HUES6 (cell line): ENCODE results near the gene CRTC1.

Source experiments
- H3K27ac ChIP-seq: 2 replicates; pipeline ENCODE4 v1.7.0; 2013; ENCODE audit warnings: low read depth, mild to moderate bottlenecking, low read length, inconsistent platforms
- H3K27me3 ChIP-seq: 2 replicates; pipeline ENCODE4 v1.6.1; 2013; ENCODE audit warnings: low read length; ENCODE audit not compliant: control insufficient read depth, insufficient read depth
- H3K36me3 ChIP-seq: 2 replicates; pipeline ENCODE4 v1.6.1; 2013; ENCODE audit warnings: low read length; ENCODE audit not compliant: control insufficient read depth, insufficient read depth
- H3K4me1 ChIP-seq: 2 replicates; pipeline ENCODE4 v1.6.1; 2013; ENCODE audit warnings: low read length; ENCODE audit not compliant: control insufficient read depth, insufficient read depth
- H3K4me3 ChIP-seq: 2 replicates; pipeline ENCODE4 v1.5.1; 2013; ENCODE audit warnings: low read depth, low read length
- H3K9ac ChIP-seq: one replicate; pipeline ENCODE4 v1.6.1; 2013; ENCODE audit warnings: mild to moderate bottlenecking, low read length
- H3K9me3 ChIP-seq: 2 replicates; pipeline ENCODE4 v1.6.1; 2013; ENCODE audit warnings: low read depth, low read length; ENCODE audit not compliant: control insufficient read depth, insufficient read depth

Gene CRTC1

GRCh38 chr19:18683109-18683957, at the start of gene CRTC1:
Gene CRTC1, plus strand, starts transcription at chr19:18683680. Its CDS starts 23 bp downstream, at chr19:18683703.
- peak within 1 kb of the TSS; percentile 76 for H3K4me3 ChIP-seq
- no peaks in the 10 kb centered on the region for H3K9me3 ChIP-seq
- no peaks in the 10 kb centered on the region for H3K27me3 ChIP-seq
- peak within 1 kb of the TSS; percentile 89 for H3K9ac ChIP-seq
- H3K27ac ChIP-seq: no peak within 1 kb of the TSS
- H3K4me1 ChIP-seq: peaks cover 9% of the 10 kb centered on the region
- H3K36me3 ChIP-seq: no peaks in the 10 kb centered on the region

GRCh38 chr19:18634612-18635297, 48.7 kb upstream of the CRTC1 start:
- Histone ChIP-seq H3K4me1 (0 out of 2 replicates have a peak, but pooled peaks cover 4% of the 10 kb centered on the region), H3K36me3 (no peaks in the 10 kb centered on the region), H3K9me3 (no peaks in the 10 kb centered on the region), H3K4me3 (no peak overlapping the region), H3K27ac (no peak overlapping the region), H3K27me3 (peaks cover 12% of the 10 kb centered on the region), H3K9ac (no peak overlapping the region)

- peaks cover 12% of the 10 kb centered on the region for H3K27me3 ChIP-seq
- no peak overlapping the region for H3K4me3 ChIP-seq
- H3K27ac ChIP-seq: no peak overlapping the region
- 0 out of 2 replicates have a peak, but pooled peaks cover 4% of the 10 kb centered on the region for H3K4me1 ChIP-seq
- H3K36me3 ChIP-seq: no peaks in the 10 kb centered on the region
- H3K9ac ChIP-seq: no peak overlapping the region
- no peaks in the 10 kb centered on the region for H3K9me3 ChIP-seq
Measured at GRCh38 chr19:18635831-18636182, 47.7 kb upstream of the CRTC1 start.

- Histone ChIP-seq H3K27me3 (peaks cover 12% of the 10 kb centered on the region), H3K36me3 (no peaks in the 10 kb centered on the region), H3K27ac (no peak overlapping the region), H3K9me3 (no peaks in the 10 kb centered on the region), H3K4me3 (peak overlapping the region; percentile 96), H3K4me1 (0 out of 2 replicates have a peak, but pooled peaks cover 4% of the 10 kb centered on the region), H3K9ac (peak overlapping the region; percentile 35)
Measured at GRCh38 chr19:18636183-18636968, 47.1 kb upstream of the CRTC1 start.

GRCh38 chr19:18636969-18637629, 46.4 kb upstream of the CRTC1 start, which contains the start of gene KLHL26:
Gene KLHL26, plus strand, starts transcription at chr19:18637028. Its CDS starts 27 bp downstream, at chr19:18637055.
- Histone ChIP-seq H3K9ac (peak within 1 kb of the TSS; percentile 82), H3K9me3 (no peaks in the 10 kb centered on the region), H3K4me1 (0 out of 2 replicates have a peak, but pooled peaks cover 4% of the 10 kb centered on the region), H3K36me3 (no peaks in the 10 kb centered on the region), H3K27ac (peak within 1 kb of the TSS; percentile 36; the same call in 1 of the 2 replicates), H3K4me3 (peak within 1 kb of the TSS; percentile 96), H3K27me3 (peaks cover 12% of the 10 kb centered on the region)

- no peaks in the 10 kb centered on the region for H3K9me3 ChIP-seq
- H3K36me3 ChIP-seq: no peaks in the 10 kb centered on the region
- H3K27ac ChIP-seq: no peak overlapping the region
- H3K9ac ChIP-seq: peak overlapping the region; percentile 82
- peaks cover 12% of the 10 kb centered on the region for H3K27me3 ChIP-seq
- H3K4me3 ChIP-seq: peak overlapping the region; percentile 96
- 0 out of 2 replicates have a peak, but pooled peaks cover 4% of the 10 kb centered on the region for H3K4me1 ChIP-seq
Measured at GRCh38 chr19:18637673-18638630, 45.5 kb upstream of the CRTC1 start.

- H3K4me3 ChIP-seq: no peak overlapping the region
- H3K27me3 ChIP-seq: peaks cover 8% of the 10 kb centered on the region
- no peaks in the 10 kb centered on the region for H3K9me3 ChIP-seq
- no peak overlapping the region for H3K9ac ChIP-seq
- H3K27ac ChIP-seq: no peak overlapping the region
- H3K36me3 ChIP-seq: no peaks in the 10 kb centered on the region
- H3K4me1 ChIP-seq: 0 out of 2 replicates have a peak, but pooled peaks cover 10% of the 10 kb centered on the region
Measured at GRCh38 chr19:18639706-18640243, 43.7 kb upstream of the CRTC1 start.

- H3K4me1 ChIP-seq: peaks cover 29% of the 10 kb centered on the region
Measured at GRCh38 chr19:18644196-18645034, 39.1 kb upstream of the CRTC1 start.

GRCh38 chr19:18645035-18645511, 38.4 kb upstream of the CRTC1 start:
- no peaks in the 10 kb centered on the region for H3K27me3 ChIP-seq
- no peak overlapping the region for H3K27ac ChIP-seq
- peaks cover 34% of the 10 kb centered on the region for H3K4me1 ChIP-seq
- no peak overlapping the region for H3K4me3 ChIP-seq
- H3K9me3 ChIP-seq: no peaks in the 10 kb centered on the region
- H3K36me3 ChIP-seq: no peaks in the 10 kb centered on the region
- no peak overlapping the region for H3K9ac ChIP-seq

More at GRCh38 chr19:18644196-18645034, 39.1 kb upstream of the CRTC1 start:
- Histone ChIP-seq H3K4me3 (no peak overlapping the region), H3K9ac (no peak overlapping the region), H3K27ac (no peak overlapping the region), H3K27me3 (no peaks in the 10 kb centered on the region), H3K9me3 (no peaks in the 10 kb centered on the region), H3K36me3 (no peaks in the 10 kb centered on the region)
